Glutamatergic neuron (in vitro differentiated cells): ENCODE data around the gene HPN. TPM values are rescaled to one million over a fixed set of nuclear protein-coding genes. Genes with fewer than 3 reads are reported as not detected.

Source experiments
- DNase-seq: peaks from one replicate; pipeline ENCODE4 v3.0.0; 2022
- H3K27ac Mint-ChIP-seq: one replicate; pipeline ENCODE4 v1.8.0; 2020; ENCODE audit warnings: mild to moderate bottlenecking, mixed read lengths, inconsistent platforms; ENCODE audit not compliant: unreplicated experiment
- H3K27me3 Mint-ChIP-seq: one replicate; pipeline ENCODE4 v1.8.0; 2020; ENCODE audit warnings: mild to moderate bottlenecking, moderate library complexity, mixed read lengths, inconsistent platforms; ENCODE audit not compliant: unreplicated experiment
- H3K36me3 Mint-ChIP-seq: one replicate; pipeline ENCODE4 v1.8.0; 2020; ENCODE audit warnings: mild to moderate bottlenecking, mixed read lengths, inconsistent platforms; ENCODE audit not compliant: unreplicated experiment
- H3K4me1 Mint-ChIP-seq: one replicate; pipeline ENCODE4 v1.8.0; 2020; ENCODE audit warnings: mild to moderate bottlenecking, low read depth, mixed read lengths, inconsistent platforms; ENCODE audit not compliant: unreplicated experiment
- H3K4me3 Mint-ChIP-seq: one replicate; pipeline ENCODE4 v1.8.0; 2020; ENCODE audit warnings: mild to moderate bottlenecking, mixed read lengths, inconsistent platforms; ENCODE audit not compliant: unreplicated experiment
- H3K9me3 Mint-ChIP-seq: one replicate; pipeline ENCODE4 v1.8.0; 2020; ENCODE audit warnings: mild to moderate bottlenecking, moderate library complexity, mixed read lengths, inconsistent platforms; ENCODE audit not compliant: unreplicated experiment
- CTCF ChIP-seq: fragments of 200-600 bp; sonication (generic); IDR thresholded peaks from one replicate; pipeline ENCODE4 v1.5.0; 2021; ENCODE audit not compliant: partially characterized antibody, unreplicated experiment
- total RNA-seq: library from RNA; stranded (reverse); fragmentation: NEBNext Ultra II Directional; extraction: Animal tissue kit (Norgen Biotek cat#: 25700); gene quantifications from one replicate; pipeline ENCODE4 v1.2.1, GENCODE V29; 2021; ENCODE audit not compliant: unreplicated experiment

HPN gene
- total RNA-seq, 1 donor from 2014 or later = 0.29 TPM

DNA sequence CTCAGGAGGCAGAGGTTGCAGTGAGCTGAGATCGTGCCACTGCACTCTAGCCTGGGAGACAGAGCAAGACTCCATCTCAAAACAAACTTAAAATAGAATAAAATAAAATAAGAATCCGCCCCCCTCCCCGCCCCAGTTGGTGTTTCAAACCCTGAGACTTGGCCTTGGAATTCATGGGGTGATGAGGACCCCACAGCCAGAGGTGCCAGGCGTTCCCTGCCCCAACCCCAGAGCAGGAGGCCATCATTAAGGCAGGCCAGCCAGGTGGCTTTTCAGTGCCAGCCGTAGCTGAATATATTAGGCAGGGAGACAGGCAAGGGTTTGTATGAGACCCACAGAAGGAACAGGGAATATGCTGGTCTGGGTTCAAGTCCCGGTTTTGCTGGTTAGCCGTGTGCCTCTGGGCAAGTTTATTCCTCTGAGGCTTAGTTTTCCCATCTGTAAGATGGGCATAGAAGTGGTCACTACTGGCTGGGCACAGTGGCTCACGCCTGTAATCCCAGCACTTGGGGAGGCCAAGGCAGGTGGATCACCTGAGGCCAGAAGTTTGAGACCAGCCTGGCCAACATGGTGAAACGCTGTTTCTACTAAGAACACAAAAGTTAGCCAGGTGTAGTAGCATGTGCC lies 12.3 kb downstream of the HPN start:
- Mint-ChIP-seq H3K36me3 (no peaks in the 10 kb centered on the region), H3K9me3 (peaks cover 11% of the 10 kb centered on the region), H3K4me1 (peaks cover 13% of the 10 kb centered on the region), H3K4me3 (no peak overlapping the region), H3K27me3 (peaks cover 6% of the 10 kb centered on the region), H3K27ac (no peak overlapping the region)
- DNase-seq = no peak
- no peak for TF ChIP-seq CTCF

DNA sequence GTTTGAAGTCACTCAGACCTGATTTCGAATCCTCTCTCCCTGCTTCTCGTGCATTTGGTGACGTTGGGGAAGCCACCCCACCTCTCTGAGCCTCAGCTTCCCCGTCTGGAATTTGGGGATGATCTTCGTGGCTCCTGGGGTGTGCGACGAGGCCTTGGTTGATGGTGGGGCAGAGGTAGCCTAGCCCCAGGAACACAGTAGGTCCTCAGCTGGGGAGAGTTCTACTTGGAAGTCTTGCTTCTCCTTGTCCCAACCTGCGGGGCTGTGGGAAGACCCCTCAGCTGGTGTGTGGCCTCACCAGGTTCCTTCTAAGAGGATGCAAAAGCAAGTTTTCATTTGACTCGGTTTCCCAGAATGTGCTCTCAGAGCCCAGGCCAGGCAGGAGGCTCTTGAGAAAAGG lies 13.1 kb downstream of the HPN start:
- DNase-seq = no peak
- TF ChIP-seq CTCF = no peak
- H3K4me3 Mint-ChIP-seq = no peak overlapping the region
- no peaks in the 10 kb centered on the region for H3K36me3 Mint-ChIP-seq
- H3K27ac Mint-ChIP-seq = no peak overlapping the region
- peaks cover 16% of the 10 kb centered on the region for H3K4me1 Mint-ChIP-seq
- H3K27me3 Mint-ChIP-seq = peaks cover 5% of the 10 kb centered on the region
- H3K9me3 Mint-ChIP-seq = peaks cover 11% of the 10 kb centered on the region

DNA sequence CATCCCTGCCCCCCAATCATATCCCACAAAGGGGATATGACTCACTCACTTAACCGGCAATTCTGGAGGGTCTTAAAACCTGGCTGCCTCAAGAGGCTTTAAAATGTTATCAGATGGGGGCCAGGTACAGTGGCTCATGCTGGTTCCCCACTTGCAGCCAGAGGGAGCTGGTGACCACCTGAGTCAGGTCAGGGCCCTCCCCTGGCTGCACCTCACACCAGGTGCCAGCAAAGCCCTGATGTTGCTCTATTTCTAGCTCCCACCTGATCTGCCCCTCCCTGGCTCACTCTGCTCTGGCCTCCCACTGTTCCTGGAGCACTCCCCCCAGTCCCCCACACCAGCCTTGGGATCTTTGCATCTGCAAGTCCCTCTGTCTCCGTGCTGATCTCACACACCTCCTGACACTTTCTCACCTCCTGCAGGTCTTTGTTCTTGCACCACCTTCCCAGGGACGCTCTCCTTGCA lies 14.2 kb downstream of the HPN start:
- Mint-ChIP-seq H3K9me3 (peaks cover 11% of the 10 kb centered on the region), H3K27ac (peak overlapping the region; percentile 92), H3K36me3 (no peaks in the 10 kb centered on the region), H3K27me3 (peaks cover 5% of the 10 kb centered on the region), H3K4me3 (peak overlapping the region; percentile 25), H3K4me1 (peaks cover 17% of the 10 kb centered on the region)
- no peak for DNase-seq
- peak; percentile 32 for TF ChIP-seq CTCF

DNA sequence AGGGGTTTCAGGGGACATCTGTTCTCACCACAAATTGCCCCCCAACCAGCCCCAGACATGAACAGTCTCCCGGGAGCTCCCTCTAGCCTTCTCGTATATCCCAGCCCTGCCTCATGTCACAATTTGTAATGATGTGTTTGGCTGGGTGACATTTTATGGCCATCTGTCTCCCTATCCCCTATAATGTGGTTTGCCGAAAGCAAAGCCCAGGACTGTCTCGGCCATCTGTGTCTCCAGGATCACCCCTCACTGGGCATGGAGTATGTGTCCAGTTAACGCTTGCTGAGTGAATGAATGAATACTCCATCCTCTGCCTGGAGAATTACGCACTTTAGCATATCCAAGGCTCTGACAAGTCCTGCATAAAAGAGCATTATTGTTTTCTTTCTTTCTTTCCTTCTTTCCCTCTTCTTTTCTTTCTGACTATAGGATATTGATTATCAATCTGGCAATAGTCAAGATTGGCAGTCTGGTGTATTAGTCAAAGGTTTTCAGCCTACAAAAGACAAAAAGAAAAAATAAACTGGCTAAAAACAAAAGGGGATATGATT lies 15.1 kb downstream of the HPN start:
- H3K4me3 Mint-ChIP-seq = peak overlapping the region; percentile 25
- H3K36me3 Mint-ChIP-seq = no peaks in the 10 kb centered on the region

More for the DNA sequence above, 15.1 kb downstream of the HPN start:
- peaks cover 5% of the 10 kb centered on the region for H3K27me3 Mint-ChIP-seq
- no peak for TF ChIP-seq CTCF
- no peak for DNase-seq
- H3K9me3 Mint-ChIP-seq = peaks cover 11% of the 10 kb centered on the region
- peaks cover 17% of the 10 kb centered on the region for H3K4me1 Mint-ChIP-seq
- peak overlapping the region; percentile 92 for H3K27ac Mint-ChIP-seq
